Activated naive CD8-positive, alpha-beta T cell treated with anti-CD3 and anti-CD28 coated beads, Interleukin-2, amount 10 ng/mL, durations not matched to agents 7 days and 5 days (primary cell): ENCODE data around the gene SLC15A1. TPM values are rescaled to one million over a fixed set of nuclear protein-coding genes. Genes with fewer than 3 reads are reported as not detected.
A peak's percentile ranks its signal among the peaks of the same experiment; 100 is the strongest.

ENCODE experiments used
- ATAC-seq: fragments of 150-1000 bp; cut with Tn5 transposase; one replicate; pipeline ENCODE4 v1.10.0; 2021; ENCODE audit warnings: low read depth, moderate library complexity
- POLR2A ChIA-PET: fragments of 350-600 bp; sonication (Branson Sonifier 250); formaldehyde crosslinking; loops from one replicate; lab custom pipeline; 2021; ENCODE audit warnings: antibody characterized with exemption; lab: Charles Lee
- DNase-seq: peaks from one replicate; pipeline ENCODE4 v3.0.0; 2021
- H3K27ac Mint-ChIP-seq: one replicate; pipeline ENCODE4 v1.8.0; 2022; ENCODE audit warnings: mild to moderate bottlenecking, mixed read lengths
- H3K27me3 Mint-ChIP-seq: one replicate; pipeline ENCODE4 v1.8.0; 2022; ENCODE audit warnings: mild to moderate bottlenecking, moderate library complexity, mixed read lengths
- H3K36me3 Mint-ChIP-seq: one replicate; pipeline ENCODE4 v1.8.0; 2021; ENCODE audit warnings: mild to moderate bottlenecking, mixed read lengths
- H3K4me1 Mint-ChIP-seq: one replicate; pipeline ENCODE4 v1.8.0; 2021; ENCODE audit warnings: mixed read lengths
- H3K4me3 Mint-ChIP-seq: one replicate; pipeline ENCODE4 v1.8.0; 2022; ENCODE audit warnings: mild to moderate bottlenecking, moderate library complexity, mixed read lengths
- H3K9me3 Mint-ChIP-seq: one replicate; pipeline ENCODE4 v1.8.0; 2021; ENCODE audit warnings: mixed read lengths
- total RNA-seq, 2 experiments: library from RNA; stranded (reverse); gene quantifications; one replicate each; pipeline ENCODE4 v1.2.3, GENCODE V29; 2021

Gene SLC15A1
- total RNA-seq, 2 experiments from 2014 or later = not detected

- Mint-ChIP-seq H3K9me3 (no peaks in the 10 kb centered on the region), H3K4me3 (no peak overlapping the region), H3K36me3 (no peaks in the 10 kb centered on the region), H3K4me1 (peaks cover 2% of the 10 kb centered on the region), H3K27ac (no peak overlapping the region), H3K27me3 (peaks cover 7% of the 10 kb centered on the region)
- POLR2A ChIA-PET = no interaction called here
- ATAC-seq (no peak), DNase-seq (no peak)
Measured at GRCh38 chr13:98668155-98668554, 84.3 kb downstream of the SLC15A1 start.

- ATAC-seq (no peak), DNase-seq (no peak)
- POLR2A ChIA-PET = no interaction called here
- H3K4me1 Mint-ChIP-seq = no peaks in the 10 kb centered on the region
- H3K36me3 Mint-ChIP-seq = no peaks in the 10 kb centered on the region
- H3K9me3 Mint-ChIP-seq = no peaks in the 10 kb centered on the region
- H3K4me3 Mint-ChIP-seq = no peak overlapping the region
- no peak overlapping the region for H3K27ac Mint-ChIP-seq
- peaks cover 2% of the 10 kb centered on the region for H3K27me3 Mint-ChIP-seq
Measured at GRCh38 chr13:98665638-98665995, 86.9 kb downstream of the SLC15A1 start.

- Mint-ChIP-seq H3K4me1 (no peaks in the 10 kb centered on the region), H3K27ac (no peak overlapping the region), H3K36me3 (no peaks in the 10 kb centered on the region), H3K27me3 (no peaks in the 10 kb centered on the region), H3K4me3 (no peak overlapping the region), H3K9me3 (no peaks in the 10 kb centered on the region)
- POLR2A ChIA-PET = no interaction called here
- ATAC-seq (no peak), DNase-seq (no peak)
Measured at GRCh38 chr13:98664924-98665637, 87.4 kb downstream of the SLC15A1 start.

- no peak overlapping the region for H3K4me3 Mint-ChIP-seq
- H3K27ac Mint-ChIP-seq = no peak overlapping the region
- POLR2A ChIA-PET = no interaction called here
- H3K9me3 Mint-ChIP-seq = no peaks in the 10 kb centered on the region
- no peak for ATAC-seq
- no peaks in the 10 kb centered on the region for H3K36me3 Mint-ChIP-seq
- H3K4me1 Mint-ChIP-seq = no peaks in the 10 kb centered on the region
- H3K27me3 Mint-ChIP-seq = no peaks in the 10 kb centered on the region
- DNase-seq = no peak
Measured at GRCh38 chr13:98664510-98664909, 88.0 kb downstream of the SLC15A1 start.

GRCh38 chr13:98664047-98664446, 88.4 kb downstream of the SLC15A1 start:
- no peak overlapping the region for H3K27ac Mint-ChIP-seq
- ATAC-seq = peak; percentile 47
- no peaks in the 10 kb centered on the region for H3K4me1 Mint-ChIP-seq
- POLR2A ChIA-PET = no interaction called here
- DNase-seq = no peak
- H3K27me3 Mint-ChIP-seq = no peaks in the 10 kb centered on the region
- no peak overlapping the region for H3K4me3 Mint-ChIP-seq
- no peaks in the 10 kb centered on the region for H3K9me3 Mint-ChIP-seq
- no peaks in the 10 kb centered on the region for H3K36me3 Mint-ChIP-seq

- Mint-ChIP-seq H3K9me3 (no peaks in the 10 kb centered on the region), H3K27ac (no peak overlapping the region), H3K4me1 (peaks cover 2% of the 10 kb centered on the region), H3K36me3 (no peaks in the 10 kb centered on the region), H3K4me3 (no peak overlapping the region), H3K27me3 (peaks cover 6% of the 10 kb centered on the region)
- POLR2A ChIA-PET = no interaction called here
- no peak for DNase-seq
- no peak for ATAC-seq
Measured at GRCh38 chr13:98658131-98658530, 94.3 kb downstream of the SLC15A1 start.

GRCh38 chr13:98657506-98658085, 94.9 kb downstream of the SLC15A1 start:
- Mint-ChIP-seq H3K27me3 (peaks cover 6% of the 10 kb centered on the region), H3K9me3 (no peaks in the 10 kb centered on the region), H3K36me3 (no peaks in the 10 kb centered on the region), H3K4me3 (no peak overlapping the region), H3K27ac (no peak overlapping the region), H3K4me1 (peaks cover 2% of the 10 kb centered on the region)
- POLR2A ChIA-PET = no interaction called here
- DNase-seq = no peak
- no peak for ATAC-seq

DNA sequence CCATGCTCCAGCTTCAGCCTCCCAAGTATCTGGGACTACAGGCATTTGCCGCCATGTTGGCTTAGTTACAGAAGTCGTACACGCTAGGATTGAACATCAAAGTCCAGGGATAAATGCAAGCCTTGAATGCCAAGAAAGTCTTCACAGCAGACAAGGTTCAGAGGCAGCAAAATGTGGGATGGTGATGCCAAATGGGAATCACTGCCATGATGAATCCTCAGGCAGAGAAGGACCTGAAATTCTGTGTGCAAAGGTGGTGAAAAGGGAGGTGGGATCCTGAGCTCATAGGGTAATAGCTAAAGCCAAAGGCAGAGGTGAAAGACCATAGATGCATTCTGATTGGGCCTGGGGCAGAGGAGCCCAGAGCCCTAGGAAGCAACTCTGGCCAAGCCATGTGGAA, 96.2 kb downstream of the SLC15A1 start:
- Mint-ChIP-seq H3K36me3 (no peaks in the 10 kb centered on the region), H3K27me3 (peaks cover 10% of the 10 kb centered on the region), H3K4me3 (no peak overlapping the region), H3K4me1 (peaks cover 2% of the 10 kb centered on the region), H3K9me3 (no peaks in the 10 kb centered on the region), H3K27ac (no peak overlapping the region)
- ATAC-seq = no peak
- no peak for DNase-seq
- POLR2A ChIA-PET = no interaction called here

GRCh38 chr13:98653463-98653985, 98.9 kb downstream of the SLC15A1 start:
- no peaks in the 10 kb centered on the region for H3K9me3 Mint-ChIP-seq
- no peaks in the 10 kb centered on the region for H3K36me3 Mint-ChIP-seq
- peak; percentile 90 for ATAC-seq
- no peak overlapping the region for H3K27ac Mint-ChIP-seq
- H3K4me3 Mint-ChIP-seq = peak overlapping the region; percentile 24
- peaks cover 10% of the 10 kb centered on the region for H3K27me3 Mint-ChIP-seq
- H3K4me1 Mint-ChIP-seq = peaks cover 2% of the 10 kb centered on the region
- POLR2A ChIA-PET = interaction anchor here (1.9 kb wide), 1 partner anchor 208 kb away, joined by 10 read pairs; no protein-coding TSS in a partner anchor
- peak; percentile 67 for DNase-seq

DNA sequence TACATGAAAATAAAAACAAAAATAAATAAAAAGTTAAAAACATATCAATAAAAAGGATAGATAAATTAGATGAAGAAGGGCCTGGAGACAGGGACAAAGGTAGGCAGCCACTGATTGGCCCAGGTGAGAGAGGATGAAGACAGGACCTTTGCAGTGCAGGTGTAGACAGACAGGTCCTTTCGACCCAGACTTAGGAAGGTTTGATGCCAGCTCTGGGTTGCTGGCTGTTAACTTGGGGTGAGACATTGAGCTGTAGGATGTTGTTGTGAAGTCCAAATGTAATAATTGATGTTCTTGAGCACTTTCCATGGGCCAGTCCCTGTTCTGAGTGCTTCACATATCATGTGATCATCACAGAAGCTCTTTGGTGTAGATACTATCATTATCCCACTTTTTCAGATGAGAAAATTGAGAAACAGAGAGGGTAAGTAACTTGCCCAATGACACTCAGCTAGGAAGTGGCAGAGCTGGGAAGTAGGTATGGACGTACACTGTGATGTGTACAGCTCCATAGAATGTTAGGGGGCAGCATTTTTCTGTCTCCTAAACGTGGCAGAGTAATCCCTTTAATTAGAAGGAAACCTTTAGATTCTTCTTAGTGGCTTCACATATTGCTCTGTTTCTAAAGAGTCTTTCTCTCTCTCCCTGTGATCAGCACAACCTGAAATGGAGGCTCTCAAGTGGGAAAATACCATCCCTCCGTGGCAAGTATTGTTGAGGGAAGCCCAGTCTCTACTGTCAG, 99.6 kb downstream of the SLC15A1 start:
- DNase-seq (no peak), ATAC-seq (peak; percentile 10)
- Mint-ChIP-seq H3K4me3 (peak overlapping the region; percentile 24), H3K27ac (no peak overlapping the region), H3K4me1 (peaks cover 2% of the 10 kb centered on the region), H3K9me3 (no peaks in the 10 kb centered on the region), H3K27me3 (peaks cover 10% of the 10 kb centered on the region), H3K36me3 (no peaks in the 10 kb centered on the region)
- POLR2A ChIA-PET = interaction anchor here (1.9 kb wide), 1 partner anchor 207 kb away, joined by 10 read pairs; no protein-coding TSS in a partner anchor

- no peak overlapping the region for H3K4me3 Mint-ChIP-seq
- H3K27ac Mint-ChIP-seq = no peak overlapping the region
- DNase-seq (no peak), ATAC-seq (no peak)
- peaks cover 2% of the 10 kb centered on the region for H3K4me1 Mint-ChIP-seq
- H3K36me3 Mint-ChIP-seq = no peaks in the 10 kb centered on the region
- POLR2A ChIA-PET = interaction anchor here (1.1 to 1.9 kb wide), 2 partner anchors 207 kb away, joined by 4 to 10 read pairs; no protein-coding TSS in a partner anchor
- H3K9me3 Mint-ChIP-seq = no peaks in the 10 kb centered on the region
- peaks cover 10% of the 10 kb centered on the region for H3K27me3 Mint-ChIP-seq
Measured at GRCh38 chr13:98652276-98652675, 100.2 kb downstream of the SLC15A1 start.

- Mint-ChIP-seq H3K4me1 (peaks cover 2% of the 10 kb centered on the region), H3K4me3 (no peak overlapping the region), H3K9me3 (no peaks in the 10 kb centered on the region), H3K27ac (no peak overlapping the region), H3K36me3 (no peaks in the 10 kb centered on the region), H3K27me3 (peaks cover 10% of the 10 kb centered on the region)
- ATAC-seq (no peak), DNase-seq (no peak)
- POLR2A ChIA-PET = interaction anchor here (1.1 kb wide), 1 partner anchor 207 kb away, joined by 4 read pairs; no protein-coding TSS in a partner anchor
Measured at GRCh38 chr13:98651744-98652143, 100.7 kb downstream of the SLC15A1 start.

DNA sequence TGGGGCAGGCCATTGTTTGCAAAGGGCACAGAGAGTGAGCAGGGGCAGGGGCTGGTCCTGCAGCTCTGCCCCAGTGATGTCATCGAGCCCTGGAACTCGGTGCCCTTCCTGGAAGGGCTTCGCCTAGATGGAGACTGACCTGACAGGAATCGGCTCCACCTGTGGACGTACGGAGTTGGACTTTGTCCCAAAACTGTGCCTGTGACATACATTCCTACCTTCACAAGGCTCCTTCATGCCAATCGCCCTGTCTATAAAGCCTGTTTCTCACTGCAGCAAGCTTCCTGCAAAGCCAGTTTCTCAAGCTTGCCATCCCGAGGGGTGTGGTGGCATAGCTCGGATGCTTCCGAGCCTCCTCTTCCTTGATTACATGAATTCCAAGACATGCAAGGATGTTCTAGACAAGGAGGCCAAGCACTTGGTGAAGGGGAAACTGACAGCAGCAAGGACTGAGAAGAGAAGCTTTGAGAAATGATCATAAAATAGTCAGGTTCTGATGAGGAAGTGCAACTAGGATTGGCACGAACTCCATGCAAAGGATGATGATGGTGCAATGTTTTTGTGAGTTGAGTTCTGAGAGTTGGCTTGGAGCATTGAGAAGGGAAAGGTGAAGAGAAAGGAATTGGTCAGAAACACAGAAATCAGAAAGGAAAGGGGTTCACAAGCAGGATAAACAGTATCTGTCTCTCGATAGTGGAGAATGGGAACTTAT, 101.9 kb downstream of the SLC15A1 start:
- no peaks in the 10 kb centered on the region for H3K36me3 Mint-ChIP-seq
- H3K4me3 Mint-ChIP-seq = no peak overlapping the region
- H3K9me3 Mint-ChIP-seq = no peaks in the 10 kb centered on the region
- POLR2A ChIA-PET = no interaction called here
- H3K4me1 Mint-ChIP-seq = peaks cover 2% of the 10 kb centered on the region
- no peak for DNase-seq
- H3K27me3 Mint-ChIP-seq = peaks cover 11% of the 10 kb centered on the region
- no peak overlapping the region for H3K27ac Mint-ChIP-seq
- ATAC-seq = no peak
